Adrenal gland (tissue), 12 donors: ENCODE measurements around the gene PSMB7. TPM values are rescaled to one million over a fixed set of nuclear protein-coding genes. Genes with fewer than 3 reads are reported as not detected.

Source experiments
- DNase-seq, 7 donors: peaks; one replicate each; pipeline ENCODE4 v3.0.0-alpha.2; 2019 to 2020
- H3K27ac ChIP-seq, 5 donors: fragments of 200-600 bp; sonication (generic) in 4 of 5; 1 replicate in 3 of 5; 2 replicates in 2 of 5; pipeline versions ENCODE4 v1.5.1 to v1.8.0; 2016 to 2020; ENCODE audit warnings: mild to moderate bottlenecking in 1 of 5
- H3K27me3 ChIP-seq: fragments of 200-600 bp; 2 replicates; pipeline ENCODE4 v1.8.0; 2021
- H3K36me3 ChIP-seq, 2 donors: fragments of 200-600 bp; replicated peaks in 1 of 2; 1 replicate in 1 of 2; 2 replicates in 1 of 2; pipeline versions ENCODE4 v1.5.1 to v1.8.0; 2018 to 2022
- H3K4me1 ChIP-seq, 2 donors: fragments of 200-600 bp; replicated peaks in 1 of 2; 1 replicate in 1 of 2; 2 replicates in 1 of 2; pipeline versions ENCODE4 v1.5.1 to v1.8.0; 2018 to 2021
- H3K4me3 ChIP-seq, 4 donors: fragments of 200-600 bp; sonication (generic) in 3 of 4; one replicate each; pipeline ENCODE4 v1.5.1; 2016 to 2018
- H3K9me3 ChIP-seq, 3 donors: fragments of 200-600 bp; sonication (generic) in 1 of 3; replicated peaks in 1 of 3; 1 replicate in 2 of 3; 2 replicates in 1 of 3; pipeline versions ENCODE4 v1.5.1 to v1.8.0; 2016 to 2021
- POLR2A ChIP-seq, 2 donors: fragments of 450-650 bp; IDR thresholded peaks; one replicate each; pipeline ENCODE4 v1.6.1; 2017; ENCODE audit warnings: antibody characterized with exemption in 2 of 2, mild to moderate bottlenecking in 2 of 2, moderate library complexity in 1 of 2
- WGBS, 4 donors: extraction: QIAGEN DNeasy Blood & Tissue Kit in 2 of 4; methylation state at CpG; one replicate each; pipeline versions ENCODE4 v1.1.5 to v1.1.7; 2013 to 2017; 5-methylcytosine and 5-hydroxymethylcytosine counted together
- intact Hi-C, 2 donors: fragments of 100-400 bp; cut with DNase I; formaldehyde crosslinking; loops; one replicate each; pipeline versions ENCODE4 v1.14.1 to v1.15.0; 2022 to 2023
- polyA plus RNA-seq, 3 donors: library from polyadenylated mRNA; stranded (reverse); fragments of 200-250 nt in 2 of 3; fragments of 350-450 nt in 1 of 3; fragmentation: Illumina TruSeq in 1 of 3; extraction: RNeasy Lipid Tissue Mini Kit (QIAGEN cat#74804) in 1 of 3; gene quantifications; one replicate each; pipeline ENCODE4 v1.2.3, GENCODE V29; 2013 to 2014
- total RNA-seq, 9 donors: library from RNA; depleted of rRNA in 4 of 9; stranded (reverse); fragments of >200 nt in 4 of 9; fragments of 120-200 nt in 1 of 9; fragmentation: NEBNext Ultra II Directional in 1 of 9; extraction: Animal tissue kit (Norgen Biotek cat#: 25700) in 1 of 9; gene quantifications; one replicate each; pipeline versions ENCODE4 v1.1.0 to v1.2.4, GENCODE V29; 2013 to 2023
- TF ChIP-seq, protein P1 (sequence below), 6 experiments: fragments of 450-650 bp in 4 of 6; fragments of 200-600 bp in 2 of 6; sonication (generic) in 1 of 6; IDR thresholded peaks; 1 replicate in 5 of 6; 2 replicates in 1 of 6; pipeline versions ENCODE4 v1.5.1 to v1.8.0; 2016 to 2021; ENCODE audit warnings: antibody characterized with exemption in 6 of 6, mild to moderate bottlenecking in 2 of 6, moderate library complexity in 1 of 6
- donor health status: healthy with polysubstance abuse.
- donor health status: Bipolar disorder and iron deficiency.
- donor health status: DM: yes; HTN: yes; CAD: no.
- donor health status: DM: no; HTN: no; CAD: no.
- donor health status: DM: no; HTN: no; CAD: no.
- donor health status: DM: yes; HTN: yes; CAD: no.

The PSMB7 gene
- total and polyA plus RNA-seq, 12 donors: 107 to 427 (median 178) TPM

DNA sequence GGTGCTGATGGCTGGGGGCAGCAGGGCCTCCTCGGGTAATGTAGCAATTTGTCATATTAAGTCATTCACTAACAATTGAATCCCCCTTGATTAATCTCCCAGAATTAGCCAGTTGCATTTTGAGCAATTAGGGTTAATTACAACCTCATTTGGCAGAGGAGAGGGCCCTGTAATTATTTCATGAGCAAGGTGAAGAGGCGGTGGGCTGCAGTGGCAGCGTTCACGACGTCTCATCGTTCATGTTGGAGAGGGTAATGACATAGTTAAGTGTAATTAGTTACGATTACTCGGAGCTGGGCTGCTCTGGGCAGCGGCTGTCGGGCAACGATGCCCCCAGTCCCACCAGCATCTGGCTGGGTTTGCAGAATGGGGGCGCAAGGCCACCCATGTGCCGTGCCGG lies 111.5 kb downstream of the PSMB7 start:
- intact Hi-C loops: no loop called here

More for the DNA sequence above, 111.5 kb downstream of the PSMB7 start:
- no peaks in the 10 kb centered on the region for H3K9me3 ChIP-seq
- no peak for TF ChIP-seq POLR2A (IDR thresholded peaks at IDR 0.05)
- TF ChIP-seq, protein P1, sequence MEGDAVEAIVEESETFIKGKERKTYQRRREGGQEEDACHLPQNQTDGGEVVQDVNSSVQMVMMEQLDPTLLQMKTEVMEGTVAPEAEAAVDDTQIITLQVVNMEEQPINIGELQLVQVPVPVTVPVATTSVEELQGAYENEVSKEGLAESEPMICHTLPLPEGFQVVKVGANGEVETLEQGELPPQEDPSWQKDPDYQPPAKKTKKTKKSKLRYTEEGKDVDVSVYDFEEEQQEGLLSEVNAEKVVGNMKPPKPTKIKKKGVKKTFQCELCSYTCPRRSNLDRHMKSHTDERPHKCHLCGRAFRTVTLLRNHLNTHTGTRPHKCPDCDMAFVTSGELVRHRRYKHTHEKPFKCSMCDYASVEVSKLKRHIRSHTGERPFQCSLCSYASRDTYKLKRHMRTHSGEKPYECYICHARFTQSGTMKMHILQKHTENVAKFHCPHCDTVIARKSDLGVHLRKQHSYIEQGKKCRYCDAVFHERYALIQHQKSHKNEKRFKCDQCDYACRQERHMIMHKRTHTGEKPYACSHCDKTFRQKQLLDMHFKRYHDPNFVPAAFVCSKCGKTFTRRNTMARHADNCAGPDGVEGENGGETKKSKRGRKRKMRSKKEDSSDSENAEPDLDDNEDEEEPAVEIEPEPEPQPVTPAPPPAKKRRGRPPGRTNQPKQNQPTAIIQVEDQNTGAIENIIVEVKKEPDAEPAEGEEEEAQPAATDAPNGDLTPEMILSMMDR (IDR thresholded peaks at IDR 0.05): no peak
- 86 to 92% (median 91%) methylated on average over 13 to 14 of the region's 14 CpGs for WGBS, 4 donors
- H3K4me3 ChIP-seq: no peak overlapping the region
- no peaks in the 10 kb centered on the region for H3K4me1 ChIP-seq
- DNase-seq: no peak
- peaks cover 0 to 3% of the 10 kb centered on the region in 2 donors for H3K36me3 ChIP-seq
- H3K27ac ChIP-seq: no peak overlapping the region
- H3K27me3 ChIP-seq: no peaks in the 10 kb centered on the region

Other genes with a start within 250 kb of the PSMB7 start
- gene NEK6, start 157.5 kb downstream of the PSMB7 start, total RNA-seq: 10 to 100 TPM in 7 of 9 donors, 1 to 10 TPM in 2; 4.6 to 27.2 (median 18.5) TPM
- gene NEK6, start 157.5 kb downstream of the PSMB7 start, polyA plus RNA-seq: 1 to 10 TPM; 4.0 to 8.5 (median 8.3) TPM
- gene ADGRD2, start 35.0 kb upstream of the PSMB7 start, total RNA-seq: 1 to 10 TPM in 1 of 9 donors, under 1 TPM in 4, not detected in 4; 0.29 to 4.4 (median 0.39) TPM
- gene ADGRD2, start 35.0 kb upstream of the PSMB7 start, polyA plus RNA-seq: 1 to 10 TPM in 1 of 3 donors, under 1 TPM in 2; 0.16 to 1.0 (median 0.53) TPM
- 100 to 1,000 TPM; 167 to 637 (median 207) TPM for gene NR5A1, start 92.0 kb upstream of the PSMB7 start, total RNA-seq
- 100 to 1,000 TPM; 110 to 312 (median 225) TPM for gene NR5A1, start 92.0 kb upstream of the PSMB7 start, polyA plus RNA-seq